NCI-H748 (cell line): ENCODE results near the gene MITF.
"Not testable (repeated sequence)": the region's sequence is repeated elsewhere in the genome, so short reads cannot be mapped to it uniquely, and the experiment has no call there.

Experiments used
- DNase-seq: peaks from one replicate; lab custom pipeline; 2025; ENCODE audit not compliant: unreplicated experiment; lab: John Stamatoyannopoulos, UW

The MITF gene

GRCh38 chr3:69902386-69902785, 163.1 kb downstream of the MITF start:
- no peak for DNase-seq

DNA sequence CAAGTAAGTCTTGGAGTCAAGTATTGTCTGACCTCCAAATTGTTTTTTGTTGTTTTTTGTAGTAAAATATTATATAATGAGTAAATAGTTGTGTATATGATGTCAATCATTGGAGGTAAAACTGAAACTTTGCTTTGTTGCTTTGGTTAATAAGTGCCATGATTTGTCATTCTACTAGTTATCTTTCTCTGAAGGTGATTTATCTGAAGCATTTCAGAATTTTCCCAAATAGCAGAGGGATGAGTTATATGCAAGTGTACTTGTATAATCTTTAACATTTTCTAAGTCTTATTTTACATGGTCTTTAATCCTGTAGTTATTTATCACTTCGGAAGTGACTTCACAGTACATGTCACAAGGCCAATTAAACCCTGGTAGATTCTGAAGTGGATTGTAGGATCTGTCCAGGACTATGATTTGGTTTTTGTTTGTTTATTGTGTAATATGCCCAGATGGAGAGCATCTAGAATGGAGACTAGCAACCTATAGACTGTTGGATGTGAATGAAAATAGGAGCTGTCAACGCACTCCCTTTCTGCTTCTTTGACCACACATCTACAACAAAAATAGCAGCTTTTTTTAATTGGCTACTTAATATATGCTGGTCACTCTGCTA, 167.2 kb downstream of the MITF start:
- DNase-seq, result no peak

DNA sequence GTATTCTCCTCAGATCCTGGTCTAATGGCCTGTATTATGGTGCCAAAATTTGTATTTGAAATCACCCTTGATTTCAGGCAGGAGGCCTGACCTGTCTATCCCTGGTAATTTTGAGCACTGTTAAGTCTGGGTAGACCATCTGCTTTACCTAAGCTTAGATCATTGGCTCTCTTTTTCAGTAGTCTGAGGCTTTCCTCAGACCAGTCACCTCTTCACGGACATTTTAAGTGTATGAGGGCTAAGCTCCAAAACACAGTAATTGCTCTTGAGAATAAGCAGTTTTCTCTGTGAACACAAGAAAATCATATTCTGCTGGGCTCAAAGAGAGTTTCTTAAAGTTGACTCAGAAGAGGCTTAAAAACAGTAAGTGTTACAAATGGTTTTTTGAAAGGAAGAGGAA, 168.3 kb downstream of the MITF start:
- DNase-seq, result no peak

DNA sequence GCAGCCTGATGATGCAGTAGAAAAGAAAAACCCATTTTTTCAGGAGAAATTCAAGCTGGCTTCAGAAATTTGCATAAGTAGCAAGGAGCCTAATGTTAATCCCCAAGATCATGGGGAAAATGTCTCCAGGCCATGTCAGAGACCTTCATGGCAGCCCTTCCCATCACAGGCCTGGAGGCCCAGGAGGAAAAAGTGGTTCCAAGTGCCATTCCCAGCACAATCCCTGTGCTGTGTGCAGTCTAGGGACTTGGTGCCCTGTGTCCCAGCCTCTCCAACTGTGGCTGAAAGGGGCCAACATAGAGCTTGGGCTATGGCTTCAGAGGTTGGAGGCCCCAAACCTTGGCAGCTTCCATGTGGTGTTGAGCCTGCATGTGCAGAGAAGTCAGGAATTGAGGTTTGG, 170.6 kb downstream of the MITF start:
- not testable (repeated sequence) for DNase-seq

GRCh38 chr3:69913422-69913821, 174.2 kb downstream of the MITF start:
- DNase-seq, result no peak

DNA sequence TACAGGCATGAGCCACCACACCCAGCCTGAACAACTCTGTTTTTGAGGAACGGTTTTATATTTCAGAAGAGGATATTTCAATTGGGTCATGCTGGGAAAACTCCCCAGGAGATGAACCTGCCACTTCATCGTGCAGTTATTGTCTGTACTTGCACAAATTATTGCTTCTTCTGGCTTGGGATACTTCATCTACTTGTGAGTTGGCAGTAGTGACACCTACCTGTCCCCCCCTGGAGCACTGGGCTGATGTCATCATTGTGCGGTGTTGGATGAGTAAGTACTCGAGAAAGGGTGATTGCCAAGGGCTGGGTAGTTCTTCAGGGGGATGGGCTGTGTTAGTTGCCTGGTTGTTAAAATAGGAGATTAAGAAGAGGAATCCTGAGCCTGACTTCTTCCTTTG, 175.1 kb downstream of the MITF start:
- no peak for DNase-seq

GRCh38 chr3:69915726-69916125, 176.5 kb downstream of the MITF start:
- no peak for DNase-seq

GRCh38 chr3:69920009-69920408, 180.7 kb downstream of the MITF start:
- DNase-seq, result peak; percentile 9

- DNase-seq, result no peak
Measured at GRCh38 chr3:69921651-69922050, 182.4 kb downstream of the MITF start.

GRCh38 chr3:69922521-69923000, 183.3 kb downstream of the MITF start:
- no peak for DNase-seq

DNA sequence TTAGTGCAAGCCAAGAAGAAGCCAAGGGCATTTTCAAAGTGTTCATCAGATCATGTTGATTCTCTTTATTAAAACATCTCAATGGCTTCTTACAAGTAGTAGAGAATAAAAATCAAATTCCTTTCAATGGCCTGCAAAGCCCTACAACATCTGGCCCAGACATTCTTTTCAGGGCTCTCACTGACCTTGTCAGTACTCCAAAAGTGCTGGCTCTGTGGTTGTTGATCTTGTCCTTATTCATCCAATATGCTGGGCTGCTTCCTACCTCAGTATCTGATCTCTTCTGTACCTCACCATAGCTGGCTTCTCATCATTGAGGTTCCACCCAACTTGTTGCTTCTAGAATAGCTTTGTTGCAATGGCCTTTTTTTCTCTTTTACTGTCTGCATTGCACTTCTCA, 186.2 kb downstream of the MITF start:
- DNase-seq, result no peak

GRCh38 chr3:69926385-69926784, 187.1 kb downstream of the MITF start:
- no peak for DNase-seq

DNA sequence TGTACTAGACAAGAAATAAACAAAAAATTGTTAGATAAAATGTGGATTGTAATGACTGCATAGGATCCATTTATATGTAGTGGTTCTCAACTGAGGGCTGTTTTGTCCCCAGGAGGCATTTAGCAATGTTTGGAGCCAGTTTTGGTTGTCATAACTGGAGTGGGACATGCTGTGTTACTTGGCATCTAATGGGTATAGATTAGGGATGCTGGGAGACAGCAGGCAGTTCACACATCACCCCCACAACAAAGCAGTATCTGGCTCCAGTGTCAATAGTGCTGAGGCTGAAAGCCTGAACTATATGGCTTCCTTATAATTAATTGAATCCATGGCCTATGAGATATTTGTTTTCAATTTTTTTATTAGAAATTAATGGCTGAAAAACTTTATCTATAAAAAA, 188.3 kb downstream of the MITF start:
- DNase-seq, result no peak

DNA sequence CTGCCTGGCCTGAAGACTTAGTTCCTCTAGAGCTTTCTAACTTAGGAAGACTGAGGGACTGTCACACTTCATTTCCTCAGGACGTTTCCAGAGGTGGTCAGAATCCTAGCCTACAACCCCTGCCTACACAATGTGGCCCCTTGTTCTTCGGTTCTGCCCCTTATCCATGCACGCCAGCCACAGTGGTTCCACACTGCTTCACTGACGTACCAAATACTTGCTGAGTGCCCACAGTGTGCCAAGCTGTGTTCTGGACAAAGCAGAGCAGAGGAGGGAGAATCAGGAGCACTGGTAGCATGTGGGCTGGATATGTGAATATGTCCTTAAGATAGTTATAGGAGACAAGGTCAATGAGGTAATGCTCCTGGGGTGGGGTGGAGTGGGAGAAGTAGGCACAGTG, 189.8 kb downstream of the MITF start:
- no peak for DNase-seq

DNA sequence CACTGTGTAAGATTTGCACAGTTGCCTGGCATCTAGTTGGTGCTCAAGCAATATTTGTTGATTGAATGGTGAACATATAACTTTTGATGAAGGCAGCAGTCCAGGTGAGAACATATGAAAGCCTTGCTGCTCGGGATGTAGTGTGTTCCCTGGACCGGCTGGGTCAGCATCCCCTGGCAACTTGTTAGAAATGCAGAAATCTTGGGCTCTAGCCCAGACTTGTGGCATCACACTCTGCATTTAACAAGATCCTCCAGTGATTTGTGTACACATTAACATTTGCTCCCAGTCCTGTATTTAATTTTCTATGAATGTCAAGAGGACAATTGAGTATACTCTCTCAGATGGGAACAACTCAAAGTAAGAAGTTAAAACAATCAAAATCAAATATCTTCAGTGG, 191.3 kb downstream of the MITF start:
- DNase-seq, result no peak

DNA sequence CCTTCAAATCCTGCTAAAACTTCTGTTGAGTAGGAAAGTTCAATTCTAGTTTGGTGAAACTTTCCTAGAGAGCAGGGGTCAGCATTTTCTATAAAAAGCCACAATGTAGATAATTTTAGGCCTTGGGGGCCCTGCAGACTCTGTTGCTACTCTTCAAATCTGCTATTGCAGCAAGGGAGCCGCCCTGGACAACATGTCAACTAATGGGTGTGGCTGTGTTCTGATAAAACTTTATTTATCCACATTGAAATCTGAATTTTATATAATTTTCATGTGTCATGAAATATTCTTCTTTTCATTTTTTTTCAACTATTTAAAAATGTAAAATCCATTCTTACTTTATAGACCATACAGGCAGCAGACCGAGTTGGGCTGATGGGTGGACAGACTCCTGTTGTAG, 192.8 kb downstream of the MITF start:
- DNase-seq, result no peak

GRCh38 chr3:69932501-69932900, 193.2 kb downstream of the MITF start:
- DNase-seq, result no peak

DNA sequence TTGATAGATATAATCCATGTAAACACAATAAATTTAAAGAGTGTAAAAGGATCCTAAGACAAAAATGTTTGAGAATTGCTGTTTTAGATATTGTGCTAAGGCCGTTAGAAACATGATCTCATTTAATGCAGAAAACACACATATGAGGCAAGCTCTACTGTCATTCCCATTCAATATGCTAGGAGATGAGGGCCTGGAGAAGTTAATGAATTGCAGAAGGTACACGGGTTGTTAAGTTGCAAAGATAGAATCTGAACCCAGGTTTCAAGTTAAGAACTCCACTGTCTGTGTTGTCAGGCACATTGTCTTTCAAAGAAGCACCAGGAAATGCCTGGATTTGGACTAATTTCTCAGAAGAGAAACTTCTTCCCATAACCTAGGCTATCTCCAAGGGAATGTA, 195.1 kb downstream of the MITF start:
- DNase-seq, result no peak

- DNase-seq, result no peak
Measured at GRCh38 chr3:69936266-69936665, 197.0 kb downstream of the MITF start.

GRCh38 chr3:69938061-69938460, 198.8 kb downstream of the MITF start:
- DNase-seq, result no peak

GRCh38 chr3:69938931-69939330, 199.7 kb downstream of the MITF start:
- DNase-seq, result no peak

GRCh38 chr3:69941037-69941436, 201.8 kb downstream of the MITF start:
- no peak for DNase-seq

GRCh38 chr3:69941439-69942176, 202.3 kb downstream of the MITF start:
- DNase-seq, result no peak
